ENCODE results near the gene NR0B2.
A peak's percentile ranks its signal among the peaks of the same experiment; 100 is the strongest.
"Not testable (repeated sequence)": the region's sequence is repeated elsewhere in the genome, so short reads cannot be mapped to it uniquely, and the experiment has no call there.

Gene NR0B2

GRCh38 chr1:26887125-26887524 lies 26.6 kb downstream of the NR0B2 start:
- no peak for DNase-seq

GRCh38 chr1:26882696-26883463 lies 30.9 kb downstream of the NR0B2 start:
- DNase-seq: no peak

GRCh38 chr1:26881611-26882010 lies 32.2 kb downstream of the NR0B2 start:
- not testable (repeated sequence) for DNase-seq

- no peak for DNase-seq
Observed at GRCh38 chr1:26879793-26880192, 34.0 kb downstream of the NR0B2 start.

GRCh38 chr1:26877326-26877725 lies 36.4 kb downstream of the NR0B2 start:
- DNase-seq: no peak

GRCh38 chr1:26874896-26875295 lies 38.9 kb downstream of the NR0B2 start:
- no peak for DNase-seq

GRCh38 chr1:26873097-26873496 lies 40.7 kb downstream of the NR0B2 start:
- DNase-seq: not testable (repeated sequence)

- peak; percentile 99 for DNase-seq
Observed at GRCh38 chr1:26864610-26865480, 48.9 kb downstream of the NR0B2 start.

GRCh38 chr1:26863685-26864077 lies 50.1 kb downstream of the NR0B2 start:
- DNase-seq: no peak

- peak; percentile 36 for DNase-seq
Observed at GRCh38 chr1:26862781-26863684, 50.7 kb downstream of the NR0B2 start, which contains the start of gene SFN. SFN (plus strand) TSS chr1:26863149; CDS start chr1:26863213, 64 bp downstream.

GRCh38 chr1:26861889-26862378 lies 51.8 kb downstream of the NR0B2 start:
- no peak for DNase-seq
